OCI-LY1 (cell line): Measurements from ENCODE around the gene VAV2.

Experiments used
- EZH2 ChIP-seq: fragments of 200-600 bp; sonication (generic), shearing (Covaris generic); IDR thresholded peaks from 2 replicates; pipeline ENCODE4 v1.8.0; 2017; ENCODE audit warnings: borderline replicate concordance, mixed run types, mild to moderate bottlenecking, antibody characterized with exemption, low read length, moderate library complexity, mixed read lengths
- TF ChIP-seq, protein P1 (sequence below): fragments of 200-600 bp; sonication (generic), shearing (Covaris generic); IDR thresholded peaks from 2 replicates; pipeline ENCODE4 v1.5.1; 2017; ENCODE audit warnings: mild to moderate bottlenecking, antibody characterized with exemption, low read length, moderate library complexity, mixed read lengths

DNA sequence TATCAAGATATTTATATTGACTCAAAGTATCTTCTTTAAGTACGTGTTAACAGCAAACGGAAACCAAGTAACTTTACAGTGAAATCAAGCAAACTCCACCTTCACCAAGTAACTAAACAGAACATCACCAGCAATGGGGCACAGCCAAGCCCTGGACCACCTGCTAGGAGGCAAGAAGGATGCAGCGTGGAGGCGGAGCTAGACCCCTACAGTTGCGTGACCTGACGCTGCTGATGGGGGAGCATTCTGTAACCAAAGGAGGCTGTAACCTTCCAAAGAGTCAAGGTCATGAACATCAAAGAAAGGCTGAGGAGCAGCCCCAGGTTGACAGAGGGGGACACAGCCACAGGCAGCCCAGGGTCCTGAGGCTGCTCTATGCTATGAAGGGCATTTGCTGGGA lies 6.1 kb downstream of the VAV2 start:
- TF ChIP-seq, protein P1, sequence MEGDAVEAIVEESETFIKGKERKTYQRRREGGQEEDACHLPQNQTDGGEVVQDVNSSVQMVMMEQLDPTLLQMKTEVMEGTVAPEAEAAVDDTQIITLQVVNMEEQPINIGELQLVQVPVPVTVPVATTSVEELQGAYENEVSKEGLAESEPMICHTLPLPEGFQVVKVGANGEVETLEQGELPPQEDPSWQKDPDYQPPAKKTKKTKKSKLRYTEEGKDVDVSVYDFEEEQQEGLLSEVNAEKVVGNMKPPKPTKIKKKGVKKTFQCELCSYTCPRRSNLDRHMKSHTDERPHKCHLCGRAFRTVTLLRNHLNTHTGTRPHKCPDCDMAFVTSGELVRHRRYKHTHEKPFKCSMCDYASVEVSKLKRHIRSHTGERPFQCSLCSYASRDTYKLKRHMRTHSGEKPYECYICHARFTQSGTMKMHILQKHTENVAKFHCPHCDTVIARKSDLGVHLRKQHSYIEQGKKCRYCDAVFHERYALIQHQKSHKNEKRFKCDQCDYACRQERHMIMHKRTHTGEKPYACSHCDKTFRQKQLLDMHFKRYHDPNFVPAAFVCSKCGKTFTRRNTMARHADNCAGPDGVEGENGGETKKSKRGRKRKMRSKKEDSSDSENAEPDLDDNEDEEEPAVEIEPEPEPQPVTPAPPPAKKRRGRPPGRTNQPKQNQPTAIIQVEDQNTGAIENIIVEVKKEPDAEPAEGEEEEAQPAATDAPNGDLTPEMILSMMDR, result no peak
- TF ChIP-seq EZH2, result no peak
